ENCODE data around the gene ATF6B.
"Not testable (repeated sequence)": the region's sequence is repeated elsewhere in the genome, so short reads cannot be mapped to it uniquely, and the experiment has no call there.

Gene ATF6B

GRCh38 chr6:32154514-32155161 lies 26.6 kb upstream of the ATF6B start:
- DNase-seq, result peak; percentile 61

GRCh38 chr6:32153564-32154513 lies 25.8 kb upstream of the ATF6B start, which contains the start of gene PPT2:
TSS of gene PPT2 (plus strand) at chr6:32154141. CDS start at chr6:32154595, 454 bp downstream.
- peak; percentile 95 for DNase-seq

- peak; percentile 36 for DNase-seq
These were observed 24.9 kb upstream of the ATF6B start for GRCh38 chr6:32152769-32153563.

GRCh38 chr6:32151863-32152768 lies 24.1 kb upstream of the ATF6B start, which contains the start of gene PRRT1:
TSS of gene PRRT1 (minus strand) at chr6:32151939. CDS start at chr6:32151827, 112 bp downstream.
- DNase-seq, result peak; percentile 17

GRCh38 chr6:32151181-32151862 lies 23.3 kb upstream of the ATF6B start:
- no peak for DNase-seq

GRCh38 chr6:32149932-32150870 lies 22.2 kb upstream of the ATF6B start:
- DNase-seq, result no peak

- no peak for DNase-seq
These were observed 21.2 kb upstream of the ATF6B start for GRCh38 chr6:32149092-32149755.

- DNase-seq, result peak; percentile 23
These were observed 20.4 kb upstream of the ATF6B start for GRCh38 chr6:32148289-32149091.

- DNase-seq, result no peak
These were observed 19.5 kb upstream of the ATF6B start for GRCh38 chr6:32147401-32148132.

GRCh38 chr6:32146687-32147086 lies 18.6 kb upstream of the ATF6B start:
- DNase-seq, result no peak

- no peak for DNase-seq
These were observed 18.2 kb upstream of the ATF6B start for GRCh38 chr6:32146287-32146686.

GRCh38 chr6:32144238-32144637 lies 16.2 kb upstream of the ATF6B start:
- DNase-seq, result not testable (repeated sequence)

GRCh38 chr6:32140420-32141046 lies 12.5 kb upstream of the ATF6B start:
- DNase-seq, result no peak

- DNase-seq, result no peak
These were observed 11.5 kb upstream of the ATF6B start for GRCh38 chr6:32139590-32139989.

GRCh38 chr6:32137454-32137853 lies 9.4 kb upstream of the ATF6B start:
- DNase-seq, result no peak

- peak; percentile 61 for DNase-seq
These were observed 5.7 kb upstream of the ATF6B start for GRCh38 chr6:32133786-32134185.

GRCh38 chr6:32132110-32132509 lies 4.1 kb upstream of the ATF6B start:
- no peak for DNase-seq

Data from fibroblast of skin of abdomen (primary cell).